RKO (cell line): ENCODE data around the gene PLAGL2.
"Not testable (repeated sequence)": the region's sequence is repeated elsewhere in the genome, so short reads cannot be mapped to it uniquely, and the experiment has no call there.

Experiments used
- DNase-seq: peaks from one replicate; pipeline ENCODE4 v3.0.0-alpha.2; 2016; ENCODE audit warnings: low spot score

The PLAGL2 gene, protein sequence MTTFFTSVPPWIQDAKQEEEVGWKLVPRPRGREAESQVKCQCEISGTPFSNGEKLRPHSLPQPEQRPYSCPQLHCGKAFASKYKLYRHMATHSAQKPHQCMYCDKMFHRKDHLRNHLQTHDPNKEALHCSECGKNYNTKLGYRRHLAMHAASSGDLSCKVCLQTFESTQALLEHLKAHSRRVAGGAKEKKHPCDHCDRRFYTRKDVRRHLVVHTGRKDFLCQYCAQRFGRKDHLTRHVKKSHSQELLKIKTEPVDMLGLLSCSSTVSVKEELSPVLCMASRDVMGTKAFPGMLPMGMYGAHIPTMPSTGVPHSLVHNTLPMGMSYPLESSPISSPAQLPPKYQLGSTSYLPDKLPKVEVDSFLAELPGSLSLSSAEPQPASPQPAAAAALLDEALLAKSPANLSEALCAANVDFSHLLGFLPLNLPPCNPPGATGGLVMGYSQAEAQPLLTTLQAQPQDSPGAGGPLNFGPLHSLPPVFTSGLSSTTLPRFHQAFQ

DNA sequence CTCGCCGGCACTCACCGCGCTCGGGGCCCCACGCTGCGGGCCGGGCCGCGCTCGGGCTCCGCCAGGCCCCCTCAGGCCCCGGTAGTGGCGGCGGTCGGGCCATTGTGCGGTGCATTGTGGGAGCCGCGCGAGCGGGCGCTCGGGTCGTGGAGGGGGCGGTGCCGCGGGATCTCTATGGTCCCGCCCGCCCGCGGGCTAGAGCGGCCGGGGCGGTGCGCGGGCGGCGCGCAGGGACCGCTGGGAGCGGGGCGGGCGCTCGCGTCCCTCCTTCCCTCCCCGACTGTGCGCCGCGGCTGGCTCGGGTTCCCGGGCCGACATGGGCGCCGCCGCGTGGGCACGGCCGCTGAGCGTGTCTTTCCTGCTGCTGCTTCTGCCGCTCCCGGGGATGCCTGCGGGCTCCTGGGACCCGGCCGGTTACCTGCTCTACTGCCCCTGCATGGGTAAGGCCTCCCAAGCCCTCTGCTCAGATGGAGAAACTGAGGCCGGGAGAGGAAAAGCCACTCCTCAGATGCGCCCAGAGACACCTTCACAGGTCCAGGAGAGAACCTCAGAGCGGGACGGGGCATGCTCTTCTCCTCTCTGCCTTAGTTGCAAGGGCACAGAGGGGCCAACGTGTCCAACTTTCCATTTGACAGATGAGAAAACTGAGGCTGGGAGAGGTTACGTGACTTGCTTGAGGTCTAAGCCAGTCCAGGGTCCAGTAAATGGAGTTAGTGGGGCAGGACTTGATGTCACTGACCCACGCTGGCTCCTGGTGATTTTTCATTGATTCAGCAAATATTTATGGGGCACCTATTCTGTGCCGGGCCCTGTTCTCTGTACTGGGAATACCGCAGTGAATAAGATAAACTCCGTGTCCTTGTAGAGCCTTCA lies at the start of gene PLAGL2, which contains the start of gene POFUT1:
TSS of gene PLAGL2 (minus strand) at position 118 of the 873 bp plus-strand sequence. CDS start 5,565 bp downstream, outside the sequence.
TSS of gene POFUT1 (plus strand) at position 255 of the 873 bp plus-strand sequence. CDS start at position 317, 62 bp downstream.
- DNase-seq, result peak; percentile 91

GRCh38 chr20:32252189-32252588 lies 44.6 kb upstream of the PLAGL2 start:
- no peak for DNase-seq

GRCh38 chr20:32251470-32251869 lies 43.9 kb upstream of the PLAGL2 start:
- no peak for DNase-seq

DNA sequence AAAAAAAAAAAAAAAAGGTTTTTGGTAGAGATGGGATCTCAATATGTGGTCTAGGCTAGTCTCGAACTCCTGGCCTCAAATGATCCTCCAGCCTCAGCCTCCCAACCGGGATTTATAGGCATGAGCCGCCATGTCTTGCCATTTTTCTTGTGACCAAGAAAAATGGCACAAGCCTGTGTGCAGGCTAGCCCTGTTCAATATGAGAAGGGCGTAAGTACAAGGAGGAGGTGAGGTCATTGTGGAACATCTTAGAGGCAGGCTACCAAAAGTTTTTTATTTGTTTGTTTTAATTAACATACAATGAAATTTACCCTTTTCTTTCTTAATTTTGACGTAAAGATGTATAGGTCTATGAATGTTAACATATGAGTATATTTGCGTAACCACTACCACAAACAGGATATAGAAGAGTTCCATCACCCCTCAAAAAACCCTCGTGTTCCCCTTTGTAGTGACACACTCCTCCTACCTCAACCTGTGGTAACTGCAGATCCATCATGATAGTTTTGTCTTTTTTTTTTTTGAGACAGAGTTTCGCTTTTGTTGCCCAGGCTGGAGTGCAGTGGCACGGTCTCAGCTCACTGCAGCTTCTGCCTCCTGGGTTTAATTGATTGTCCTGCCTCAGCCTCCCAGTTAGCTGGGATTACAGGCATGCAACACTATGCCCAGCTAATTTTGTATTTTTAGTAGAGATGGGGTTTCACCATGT lies 41.6 kb upstream of the PLAGL2 start:
- DNase-seq, result no peak

DNA sequence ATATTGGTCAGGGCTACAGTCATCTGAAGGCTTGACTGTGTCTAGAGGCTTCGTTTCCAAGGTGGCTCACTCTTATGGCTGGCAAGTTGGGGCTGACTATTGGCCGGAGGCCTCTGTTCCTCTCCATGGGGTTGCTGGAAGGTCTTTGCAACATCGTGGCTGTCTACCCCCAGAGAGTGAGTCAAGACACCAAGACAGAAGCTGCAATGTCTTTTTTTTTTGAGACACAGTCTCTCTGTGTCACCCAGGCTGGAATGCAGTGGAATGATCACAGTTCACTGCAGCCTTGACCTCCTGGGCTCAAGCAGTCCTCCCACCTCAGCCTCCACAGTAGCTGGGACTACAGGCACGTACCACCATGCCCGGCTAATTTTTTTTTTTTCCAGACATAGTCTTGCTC lies 40.5 kb upstream of the PLAGL2 start:
- no peak for DNase-seq

- not testable (repeated sequence) for DNase-seq
Observed at GRCh38 chr20:32246208-32246607, 38.7 kb upstream of the PLAGL2 start.

GRCh38 chr20:32244959-32245358 lies 37.4 kb upstream of the PLAGL2 start:
- no peak for DNase-seq

DNA sequence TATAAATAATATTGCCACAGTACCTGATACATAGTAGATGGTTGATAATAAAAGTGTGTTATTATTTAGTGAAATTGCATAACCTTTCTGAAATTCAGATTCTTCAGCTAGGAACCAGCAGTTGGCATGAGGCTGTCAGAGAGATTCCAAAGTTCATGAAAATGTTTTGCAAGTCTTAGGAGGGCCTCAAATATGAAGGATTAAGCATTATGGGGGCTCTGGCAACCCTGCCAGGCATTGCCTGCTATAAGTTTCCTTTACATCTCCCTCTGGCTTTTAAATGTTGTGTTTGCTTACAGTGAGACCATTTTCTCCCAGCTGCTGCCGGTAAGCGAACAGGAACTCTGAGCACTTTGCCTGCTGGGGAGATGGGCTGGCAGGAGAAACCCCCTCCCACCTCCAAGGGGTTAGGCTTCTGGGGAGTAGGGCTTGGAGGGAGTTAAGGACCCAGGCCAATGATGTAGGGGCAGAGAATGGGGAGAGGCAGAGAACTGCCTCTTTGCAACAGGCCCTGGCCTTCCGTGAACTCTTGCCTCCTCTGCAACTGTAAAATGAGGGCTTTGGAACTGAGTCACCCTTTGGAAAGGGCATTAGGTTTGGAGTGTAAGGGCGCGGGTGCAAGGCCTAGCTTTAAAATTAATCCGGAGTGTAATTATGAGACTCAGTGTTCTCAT lies 36.7 kb upstream of the PLAGL2 start:
- DNase-seq, result no peak

GRCh38 chr20:32241807-32242206 lies 34.3 kb upstream of the PLAGL2 start:
- DNase-seq, result no peak

GRCh38 chr20:32240205-32240604 lies 32.7 kb upstream of the PLAGL2 start:
- no peak for DNase-seq

- no peak for DNase-seq
Observed at GRCh38 chr20:32238483-32239425, 31.2 kb upstream of the PLAGL2 start.

GRCh38 chr20:32237419-32237818 lies 29.9 kb upstream of the PLAGL2 start:
- no peak for DNase-seq

- no peak for DNase-seq
Observed at GRCh38 chr20:32236819-32237218, 29.3 kb upstream of the PLAGL2 start.

DNA sequence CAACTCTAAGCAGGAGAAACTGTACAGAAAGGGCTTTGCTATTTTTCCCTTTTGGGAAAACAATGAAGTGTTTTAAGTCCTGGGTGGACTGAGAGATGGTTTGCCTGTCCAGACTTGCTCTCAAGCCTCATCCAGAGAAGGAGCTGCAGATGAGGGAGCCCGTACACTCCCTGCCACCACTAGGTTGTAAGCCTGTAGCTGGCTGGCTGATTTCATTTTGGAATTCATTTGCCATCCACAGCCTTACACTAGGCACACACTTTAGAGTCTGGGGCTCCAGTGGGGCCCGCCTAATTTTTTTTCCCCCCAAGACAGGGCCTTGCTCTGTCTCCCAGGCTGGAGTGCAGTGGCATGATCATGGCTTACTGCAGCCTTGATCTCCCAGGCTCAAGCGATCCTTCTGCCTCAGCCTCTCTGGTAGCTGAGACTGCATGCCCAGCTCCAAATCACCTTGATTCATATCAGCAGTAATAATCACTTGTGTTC lies 28.5 kb upstream of the PLAGL2 start:
- no peak for DNase-seq

DNA sequence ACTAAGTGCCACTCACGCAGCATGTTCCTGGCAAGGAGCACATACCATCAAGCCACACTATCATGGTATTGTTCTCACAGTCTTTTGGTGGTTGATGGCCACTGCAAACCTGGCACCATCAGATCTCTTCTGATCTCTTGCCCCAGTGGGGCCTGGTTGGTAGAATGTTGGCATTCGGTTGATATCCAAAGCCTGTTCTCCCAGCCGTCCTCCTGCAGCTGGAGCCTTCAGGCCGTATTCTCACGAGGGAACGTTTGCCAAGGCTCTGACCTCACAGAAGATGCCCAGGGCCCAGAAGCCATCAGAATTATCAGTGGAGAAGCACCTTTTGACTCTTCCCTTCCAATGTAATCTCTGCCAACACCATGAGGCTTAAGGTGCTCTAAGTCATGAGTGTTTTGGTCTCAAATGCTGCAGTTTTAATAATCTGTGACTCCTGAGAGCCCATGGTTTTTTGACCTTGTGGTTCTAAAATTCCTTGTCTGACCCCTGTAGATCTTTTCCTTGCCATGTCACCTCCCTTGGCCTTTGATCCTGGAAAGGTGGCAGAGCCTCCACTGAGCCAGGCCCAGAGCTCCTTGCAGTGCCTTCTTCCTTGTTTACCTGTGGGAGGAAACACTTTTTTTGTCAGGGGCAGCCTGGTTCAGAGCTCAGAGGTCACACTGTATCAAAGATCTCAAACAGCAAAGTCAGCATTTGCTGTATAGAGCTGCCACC lies 27.9 kb upstream of the PLAGL2 start:
- DNase-seq, result no peak

GRCh38 chr20:32234135-32234808 lies 26.7 kb upstream of the PLAGL2 start:
- no peak for DNase-seq

- DNase-seq, result no peak
Observed at GRCh38 chr20:32233286-32233685, 25.7 kb upstream of the PLAGL2 start.

GRCh38 chr20:32232326-32232886 lies 24.9 kb upstream of the PLAGL2 start:
- DNase-seq, result no peak

DNA sequence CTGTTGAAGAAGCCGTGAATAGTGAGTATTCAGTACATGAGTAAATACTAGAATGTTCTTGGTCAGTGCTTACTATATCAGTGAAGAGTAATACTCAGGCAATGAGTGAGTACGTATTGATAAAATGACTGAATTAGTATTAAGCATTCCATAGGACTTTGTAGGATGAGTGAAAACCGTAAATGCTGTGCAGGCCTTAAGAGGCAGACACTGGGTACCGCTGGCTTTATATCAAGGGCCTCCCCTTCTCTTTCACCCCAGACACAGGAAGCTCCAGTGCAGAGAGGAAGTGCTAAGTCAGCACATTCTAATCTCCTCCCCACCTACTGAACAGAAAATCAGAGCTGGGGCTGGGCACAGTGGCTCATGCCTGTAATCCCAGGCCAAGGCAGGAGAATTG lies 24.3 kb upstream of the PLAGL2 start:
- DNase-seq, result no peak
